ENCODE results near the gene MMP14. TPM values are rescaled to one million over a fixed set of nuclear protein-coding genes. Genes with fewer than 3 reads are reported as not detected.
"Not testable (repeated sequence)": the region's sequence is repeated elsewhere in the genome, so short reads cannot be mapped to it uniquely, and the experiment has no call there.

The MMP14 gene
- total RNA-seq, 1 donor, result 580 TPM

- H2AFZ ChIP-seq (ENCODE audit: low read length), result peak overlapping the region; percentile 91
- peak overlapping the region; percentile 98 for H3K4me2 ChIP-seq (ENCODE audit: insufficient read depth, low read length)
- H3K4me1 ChIP-seq (ENCODE audit: insufficient read depth, low read length), result peaks cover 57% of the 10 kb centered on the region
- no peaks in the 10 kb centered on the region for H4K20me1 ChIP-seq (ENCODE audit: insufficient read depth, low read length)
- peaks cover 3% of the 10 kb centered on the region for H3K79me2 ChIP-seq (ENCODE audit: insufficient read depth, low read length)
- no peak for DNase-seq (ENCODE audit: insufficient read length, low spot score, missing footprints)
- peak overlapping the region; percentile 79 for H3K4me3 ChIP-seq (ENCODE audit: insufficient read depth, low read length)
- H3K27me3 ChIP-seq (ENCODE audit: insufficient read depth, low read length), result no peaks in the 10 kb centered on the region
- no peak for TF ChIP-seq CTCF (IDR thresholded peaks at IDR 0.05; ENCODE audit: extremely low read depth, low read depth, low read length)
- peak overlapping the region; percentile 100 for H3K27ac ChIP-seq (ENCODE audit: low read depth, low read length)
- peaks cover 4% of the 10 kb centered on the region for H3K36me3 ChIP-seq (ENCODE audit: insufficient read depth, low read length)
- H3K9me3 ChIP-seq (ENCODE audit: low read depth, low read length), result no peaks in the 10 kb centered on the region
Measured at GRCh38 chr14:22852599-22852939, 16.2 kb downstream of the MMP14 start.

- H2AFZ ChIP-seq (ENCODE audit: low read length), result peak overlapping the region; percentile 91
- H3K27me3 ChIP-seq (ENCODE audit: insufficient read depth, low read length), result no peaks in the 10 kb centered on the region
- H3K4me2 ChIP-seq (ENCODE audit: insufficient read depth, low read length), result peak overlapping the region; percentile 98
- no peaks in the 10 kb centered on the region for H3K9me3 ChIP-seq (ENCODE audit: low read depth, low read length)
- peaks cover 4% of the 10 kb centered on the region for H3K36me3 ChIP-seq (ENCODE audit: insufficient read depth, low read length)
- peaks cover 3% of the 10 kb centered on the region for H3K79me2 ChIP-seq (ENCODE audit: insufficient read depth, low read length)
- H3K4me3 ChIP-seq (ENCODE audit: insufficient read depth, low read length), result peak overlapping the region; percentile 79
- no peaks in the 10 kb centered on the region for H4K20me1 ChIP-seq (ENCODE audit: insufficient read depth, low read length)
- TF ChIP-seq CTCF (IDR thresholded peaks at IDR 0.05; ENCODE audit: extremely low read depth, low read depth, low read length), result peak; percentile 82
- peak; percentile 80 for DNase-seq (ENCODE audit: insufficient read length, low spot score, missing footprints)
- peak overlapping the region; percentile 100 for H3K27ac ChIP-seq (ENCODE audit: low read depth, low read length)
- peaks cover 52% of the 10 kb centered on the region for H3K4me1 ChIP-seq (ENCODE audit: insufficient read depth, low read length)
Measured at GRCh38 chr14:22852940-22853767, 16.8 kb downstream of the MMP14 start.

- DNase-seq (ENCODE audit: insufficient read length, low spot score, missing footprints); H3K79me2 ChIP-seq (ENCODE audit: insufficient read depth, low read length); H4K20me1 ChIP-seq (ENCODE audit: insufficient read depth, low read length); H3K27me3 ChIP-seq (ENCODE audit: insufficient read depth, low read length); H3K4me2 ChIP-seq (ENCODE audit: insufficient read depth, low read length); H3K27ac ChIP-seq (ENCODE audit: low read depth, low read length); H2AFZ ChIP-seq (ENCODE audit: low read length); H3K4me3 ChIP-seq (ENCODE audit: insufficient read depth, low read length); H3K36me3 ChIP-seq (ENCODE audit: insufficient read depth, low read length); H3K9me3 ChIP-seq (ENCODE audit: low read depth, low read length): not testable (repeated sequence)
- peaks cover 40% of the 10 kb centered on the region for H3K4me1 ChIP-seq (ENCODE audit: insufficient read depth, low read length)
Measured at GRCh38 chr14:22854296-22854695, 17.9 kb downstream of the MMP14 start.

- DNase-seq (ENCODE audit: insufficient read length, low spot score, missing footprints), result peak; percentile 25
- Histone ChIP-seq H3K27me3 (ENCODE audit: insufficient read depth, low read length) (no peaks in the 10 kb centered on the region), H3K9me3 (ENCODE audit: low read depth, low read length) (no peaks in the 10 kb centered on the region), H2AFZ (ENCODE audit: low read length) (no peak overlapping the region), H3K4me3 (ENCODE audit: insufficient read depth, low read length) (no peak overlapping the region), H3K4me1 (ENCODE audit: insufficient read depth, low read length) (peaks cover 32% of the 10 kb centered on the region), H3K27ac (ENCODE audit: low read depth, low read length) (no peak overlapping the region), H3K4me2 (ENCODE audit: insufficient read depth, low read length) (no peak overlapping the region), H4K20me1 (ENCODE audit: insufficient read depth, low read length) (no peaks in the 10 kb centered on the region), H3K36me3 (ENCODE audit: insufficient read depth, low read length) (no peaks in the 10 kb centered on the region), H3K79me2 (ENCODE audit: insufficient read depth, low read length) (peaks cover 3% of the 10 kb centered on the region)
- no peak for TF ChIP-seq CTCF (IDR thresholded peaks at IDR 0.05; ENCODE audit: extremely low read depth, low read depth, low read length)
Measured at GRCh38 chr14:22854963-22855724, 18.8 kb downstream of the MMP14 start.

All from osteoblast (primary cell).